Central memory CD8-positive, alpha-beta T cell (primary cell): ENCODE results near the gene ACOXL.
"Not testable (repeated sequence)": the region's sequence is repeated elsewhere in the genome, so short reads cannot be mapped to it uniquely, and the experiment has no call there.

Source experiments
- ATAC-seq: fragments of 150-1000 bp; cut with Tn5 transposase; replicated peaks from 2 replicates; pipeline ENCODE4 v1.10.0; 2022; ENCODE audit warnings: mild to moderate bottlenecking, moderate FRiP score, moderate number of reproducible peaks; ENCODE audit not compliant: poor library complexity, severe bottlenecking; ENCODE audit errors: extremely low read depth
- DNase-seq, 2 donors: peaks; one replicate each; pipeline ENCODE4 v3.0.0; 2021; ENCODE audit warnings: low spot score in 2 of 2
- H3K27ac Mint-ChIP-seq: one replicate; pipeline ENCODE4 v1.8.0; 2022; ENCODE audit warnings: low read depth, mild to moderate bottlenecking, moderate library complexity, mixed read lengths
- H3K27me3 Mint-ChIP-seq: one replicate; pipeline ENCODE4 v1.8.0; 2022; ENCODE audit warnings: mixed read lengths
- H3K36me3 Mint-ChIP-seq: one replicate; pipeline ENCODE4 v1.8.0; 2022; ENCODE audit warnings: mild to moderate bottlenecking, moderate library complexity, mixed read lengths; ENCODE audit not compliant: insufficient read depth
- H3K4me1 Mint-ChIP-seq: one replicate; pipeline ENCODE4 v1.8.0; 2022; ENCODE audit warnings: mixed read lengths
- H3K4me3 Mint-ChIP-seq: one replicate; pipeline ENCODE4 v1.8.0; 2022; ENCODE audit warnings: mild to moderate bottlenecking, moderate library complexity, mixed read lengths
- H3K9me3 Mint-ChIP-seq: one replicate; pipeline ENCODE4 v1.8.0; 2022; ENCODE audit warnings: mixed read lengths

Gene ACOXL

DNA sequence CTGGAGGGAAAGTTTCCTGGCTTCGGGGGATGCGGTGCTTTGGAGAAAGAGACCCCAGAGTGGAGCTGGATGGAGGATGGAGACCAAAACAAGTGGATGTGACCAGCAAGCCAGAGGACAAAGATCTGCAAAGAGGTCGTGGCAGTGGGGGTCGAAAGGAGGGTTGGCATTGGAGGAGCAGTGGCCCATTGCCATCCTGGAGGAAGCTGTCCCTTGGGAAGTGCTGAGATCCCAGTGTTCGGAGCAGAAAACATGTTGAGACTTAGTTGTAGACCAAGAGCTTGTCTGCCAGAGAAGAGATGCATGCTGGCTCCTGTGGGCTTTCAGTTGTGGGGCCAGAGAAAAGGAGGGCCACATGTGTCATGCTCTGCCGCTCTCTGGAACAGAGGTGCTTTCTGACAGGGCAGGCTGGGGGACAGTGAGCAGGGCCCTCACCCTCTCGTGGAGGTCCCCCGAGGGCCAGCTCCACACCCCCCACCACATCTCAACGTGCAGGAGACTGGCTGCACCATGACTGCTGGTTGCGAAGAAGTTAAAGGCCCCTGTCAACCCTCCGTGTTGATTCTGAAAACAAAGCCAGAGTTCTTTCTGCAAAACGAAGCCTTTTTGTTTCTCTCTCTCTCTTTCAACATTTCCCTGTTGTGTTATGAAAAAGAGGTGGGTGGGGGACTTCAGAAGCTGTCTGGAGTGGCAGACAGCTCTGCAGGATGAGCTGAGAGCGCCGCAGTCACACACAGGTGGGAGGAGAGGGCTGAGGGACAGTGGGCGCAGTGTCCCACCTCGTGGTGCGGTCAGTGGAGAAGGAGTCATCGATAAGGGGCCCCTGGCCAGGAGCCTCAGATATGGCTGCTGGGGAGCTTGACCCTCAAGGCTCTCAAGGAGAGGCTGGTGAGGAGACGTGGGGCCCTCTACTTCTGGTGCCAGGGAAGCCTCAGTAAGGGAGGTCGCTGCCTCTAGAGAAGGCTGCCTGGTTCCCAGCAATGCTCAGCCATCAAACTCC, 310.7 kb downstream of the ACOXL start:
- Mint-ChIP-seq H3K36me3 (no peaks in the 10 kb centered on the region), H3K9me3 (no peaks in the 10 kb centered on the region), H3K4me3 (no peak overlapping the region), H3K27ac (peak overlapping the region; percentile 54), H3K27me3 (peaks cover 37% of the 10 kb centered on the region), H3K4me1 (no peaks in the 10 kb centered on the region)
- no peak for ATAC-seq
- DNase-seq: no peak

DNA sequence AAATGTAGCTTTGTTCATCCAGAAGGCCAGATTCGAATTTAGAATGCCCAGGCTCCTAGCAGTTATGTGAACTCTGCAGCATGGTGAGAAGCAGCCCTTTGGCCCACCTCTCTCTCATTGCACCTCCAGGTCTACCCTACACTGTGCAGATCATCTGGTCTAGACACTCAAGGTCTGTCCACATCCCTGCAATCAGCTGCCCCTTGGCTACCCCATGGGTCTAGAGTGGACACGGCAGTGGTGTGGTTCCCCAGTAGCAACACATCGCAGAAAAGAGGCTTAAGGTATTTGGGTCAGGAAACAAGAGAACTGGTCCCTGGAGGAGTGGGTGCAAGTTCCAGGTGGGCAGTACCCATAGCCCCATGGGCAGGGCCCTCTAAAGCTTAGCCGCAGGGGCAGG, 311.7 kb downstream of the ACOXL start:
- H3K27me3 Mint-ChIP-seq: peaks cover 38% of the 10 kb centered on the region
- peaks cover 1% of the 10 kb centered on the region for H3K36me3 Mint-ChIP-seq
- DNase-seq (no peak), ATAC-seq (no peak)
- H3K9me3 Mint-ChIP-seq: no peaks in the 10 kb centered on the region
- no peak overlapping the region for H3K4me3 Mint-ChIP-seq
- H3K27ac Mint-ChIP-seq: no peak overlapping the region
- peaks cover 5% of the 10 kb centered on the region for H3K4me1 Mint-ChIP-seq

DNA sequence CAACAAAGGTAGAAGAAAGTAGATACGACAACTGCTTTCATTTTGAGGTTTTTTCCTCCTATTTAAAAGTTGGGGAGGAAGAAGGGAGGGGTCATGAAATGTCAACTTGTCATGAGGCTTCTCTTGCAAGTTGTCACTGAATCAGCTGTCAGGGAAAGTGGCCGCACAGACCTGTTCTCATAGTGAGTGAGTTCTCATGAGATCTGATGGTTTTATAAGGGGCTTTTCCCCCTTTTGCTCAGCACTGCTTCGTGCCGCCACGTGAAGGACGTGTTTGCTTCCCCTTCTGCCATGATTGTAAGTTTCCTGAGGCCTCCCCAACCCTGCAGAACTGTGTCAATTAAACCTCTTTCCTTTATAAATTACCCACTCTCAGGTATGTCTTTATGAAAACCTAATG, 312.9 kb downstream of the ACOXL start:
- H3K27me3 Mint-ChIP-seq: peaks cover 37% of the 10 kb centered on the region
- H3K36me3 Mint-ChIP-seq, H3K4me1 Mint-ChIP-seq, ATAC-seq, H3K4me3 Mint-ChIP-seq, H3K27ac Mint-ChIP-seq, H3K9me3 Mint-ChIP-seq, DNase-seq: not testable (repeated sequence)

- DNase-seq (no peak), ATAC-seq (no peak)
- Mint-ChIP-seq H3K36me3 (peaks cover 1% of the 10 kb centered on the region), H3K9me3 (no peaks in the 10 kb centered on the region), H3K4me3 (no peak overlapping the region), H3K27ac (no peak overlapping the region), H3K4me1 (peaks cover 15% of the 10 kb centered on the region), H3K27me3 (peaks cover 30% of the 10 kb centered on the region)
These were observed 313.5 kb downstream of the ACOXL start for GRCh38 chr2:111045771-111046444.

GRCh38 chr2:111046670-111047069, 314.3 kb downstream of the ACOXL start:
- Mint-ChIP-seq H3K4me3 (no peak overlapping the region), H3K36me3 (peaks cover 1% of the 10 kb centered on the region), H3K27me3 (peaks cover 25% of the 10 kb centered on the region), H3K9me3 (no peaks in the 10 kb centered on the region), H3K27ac (no peak overlapping the region), H3K4me1 (peaks cover 19% of the 10 kb centered on the region)
- no peak for ATAC-seq
- no peak for DNase-seq

GRCh38 chr2:111048856-111049768, 316.7 kb downstream of the ACOXL start:
- Mint-ChIP-seq H3K4me1 (peaks cover 19% of the 10 kb centered on the region), H3K9me3 (no peaks in the 10 kb centered on the region), H3K36me3 (peaks cover 1% of the 10 kb centered on the region), H3K4me3 (no peak overlapping the region), H3K27ac (no peak overlapping the region), H3K27me3 (peaks cover 29% of the 10 kb centered on the region)
- no peak for DNase-seq
- no peak for ATAC-seq

DNA sequence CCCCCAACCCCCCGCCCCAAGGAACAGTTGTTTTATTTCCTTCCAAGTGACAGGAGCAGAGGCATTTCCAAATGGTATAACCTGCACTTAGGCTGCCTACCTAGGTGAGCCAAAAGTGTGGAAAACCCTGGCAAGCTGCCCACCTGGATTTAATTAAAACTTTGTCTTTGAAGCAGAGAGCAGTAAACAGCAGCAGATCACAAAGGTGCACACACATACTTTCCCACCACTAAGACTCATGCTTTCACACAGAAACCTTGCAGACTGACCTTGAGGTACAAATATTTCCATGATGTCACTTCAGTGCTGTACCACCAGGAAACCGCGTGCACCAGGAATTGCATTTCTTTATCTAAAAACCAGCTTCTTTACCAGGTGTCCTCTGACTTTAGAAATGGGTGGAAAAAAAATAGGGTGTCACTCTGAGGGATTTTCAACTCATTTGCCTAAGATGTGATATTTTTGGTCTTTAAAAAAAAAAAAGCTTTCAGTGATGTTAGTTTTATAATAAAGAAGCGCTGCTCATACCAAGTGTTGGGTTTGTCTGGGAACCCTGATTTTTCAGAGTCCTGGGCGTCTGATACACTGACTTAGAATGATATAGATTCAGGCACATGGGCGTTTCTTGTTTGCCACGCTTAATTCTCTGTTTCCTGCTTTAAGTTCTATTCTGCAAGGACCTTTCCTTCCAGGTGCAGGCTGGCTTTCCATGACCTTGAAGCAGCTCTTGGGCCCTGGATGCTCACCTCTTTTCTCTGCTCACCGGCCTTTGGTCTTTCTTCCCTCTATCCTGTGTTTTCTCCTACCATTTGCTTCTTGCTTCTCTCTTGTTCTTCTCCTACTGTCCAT, 317.6 kb downstream of the ACOXL start:
- Mint-ChIP-seq H3K9me3 (no peaks in the 10 kb centered on the region), H3K27me3 (peaks cover 38% of the 10 kb centered on the region), H3K4me3 (peak overlapping the region; percentile 14), H3K36me3 (peaks cover 1% of the 10 kb centered on the region), H3K27ac (peak overlapping the region; percentile 54), H3K4me1 (peaks cover 20% of the 10 kb centered on the region)
- DNase-seq: no peak
- no peak for ATAC-seq

DNA sequence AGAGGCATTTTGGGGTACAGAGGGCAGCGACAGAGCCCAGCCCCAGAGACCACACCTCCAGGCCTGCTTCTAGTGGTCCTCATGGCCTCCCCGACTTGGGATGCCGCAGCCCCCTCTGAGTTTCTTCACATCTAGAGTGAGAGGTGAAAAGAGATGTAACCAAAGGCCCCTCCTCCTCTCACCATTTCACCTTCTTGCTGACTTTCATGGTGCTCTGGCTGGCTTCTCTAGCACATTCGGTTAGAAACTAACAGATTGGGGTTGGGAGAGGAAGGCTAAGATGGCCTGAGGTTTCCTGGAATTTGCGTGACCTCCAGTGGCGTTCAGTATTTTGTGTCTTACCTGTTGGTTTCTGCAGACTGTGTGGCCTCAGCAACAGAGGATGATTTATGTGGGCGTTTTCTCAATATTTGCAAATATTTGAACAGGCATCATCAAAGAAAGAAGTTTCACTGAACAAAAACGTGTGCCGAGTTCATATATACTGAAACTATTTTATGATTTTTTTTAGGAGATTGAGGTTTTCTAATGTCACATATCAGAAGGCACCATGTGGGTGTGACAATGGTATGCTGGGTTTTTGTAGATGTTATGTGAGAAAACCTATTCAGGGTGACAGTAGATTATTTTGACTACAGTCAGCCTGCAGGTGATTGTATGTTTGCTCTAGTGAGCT, 318.5 kb downstream of the ACOXL start:
- Mint-ChIP-seq H3K27me3 (peaks cover 46% of the 10 kb centered on the region), H3K36me3 (peaks cover 1% of the 10 kb centered on the region), H3K27ac (peak overlapping the region; percentile 54), H3K9me3 (no peaks in the 10 kb centered on the region), H3K4me3 (peak overlapping the region; percentile 14), H3K4me1 (peaks cover 26% of the 10 kb centered on the region)
- DNase-seq (no peak), ATAC-seq (peak; percentile 54)

DNA sequence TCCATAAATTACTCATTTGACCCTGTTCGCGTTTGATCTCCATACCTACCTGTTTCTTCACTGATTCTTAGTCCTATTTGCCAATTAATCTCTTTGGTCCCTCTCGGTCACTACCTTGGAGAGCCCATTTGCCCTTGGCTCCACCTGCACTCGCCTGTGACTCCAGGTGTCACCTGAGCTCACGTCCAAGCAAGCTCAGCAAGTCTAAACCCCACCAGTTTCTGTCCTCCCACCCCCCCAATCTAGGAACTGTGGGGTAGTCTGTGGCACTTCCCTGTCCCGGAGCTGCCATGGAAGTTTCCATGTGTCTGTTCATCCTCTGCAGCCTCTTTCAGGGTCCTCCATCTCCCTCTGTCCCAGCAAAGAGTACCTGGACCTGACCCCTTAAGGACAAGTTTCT, 320.2 kb downstream of the ACOXL start:
- H3K9me3 Mint-ChIP-seq: no peaks in the 10 kb centered on the region
- H3K4me1 Mint-ChIP-seq: peaks cover 26% of the 10 kb centered on the region

DNA sequence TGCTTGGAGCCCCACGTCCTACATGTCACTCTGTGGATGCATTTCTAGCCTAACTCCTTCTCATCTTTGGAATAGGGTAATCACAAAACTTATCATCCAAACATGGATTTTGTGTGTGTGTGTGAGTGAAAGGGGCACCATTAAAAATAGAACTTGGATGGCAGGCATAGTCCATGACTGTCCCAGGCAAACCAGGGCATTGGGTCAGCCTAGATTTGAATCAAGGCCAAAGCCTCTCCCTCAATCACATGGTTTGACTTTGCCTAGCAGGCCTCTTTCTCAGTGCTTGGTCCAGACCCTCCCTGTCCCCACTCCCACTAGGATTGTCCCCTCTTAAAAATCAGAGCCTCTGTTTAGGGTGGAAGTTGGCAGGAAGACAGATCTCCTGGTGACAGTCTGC, 320.9 kb downstream of the ACOXL start:
- DNase-seq: no peak
- peaks cover 52% of the 10 kb centered on the region for H3K27me3 Mint-ChIP-seq
- peaks cover 26% of the 10 kb centered on the region for H3K4me1 Mint-ChIP-seq
- no peak for ATAC-seq
- H3K9me3 Mint-ChIP-seq: no peaks in the 10 kb centered on the region
- no peak overlapping the region for H3K4me3 Mint-ChIP-seq
- no peak overlapping the region for H3K27ac Mint-ChIP-seq
- H3K36me3 Mint-ChIP-seq: peaks cover 1% of the 10 kb centered on the region

More for the DNA sequence above, 320.2 kb downstream of the ACOXL start:
- H3K36me3 Mint-ChIP-seq: peaks cover 1% of the 10 kb centered on the region
- no peak for DNase-seq
- no peak overlapping the region for H3K27ac Mint-ChIP-seq
- peaks cover 49% of the 10 kb centered on the region for H3K27me3 Mint-ChIP-seq
- no peak for ATAC-seq
- no peak overlapping the region for H3K4me3 Mint-ChIP-seq

- DNase-seq (no peak), ATAC-seq (no peak)
- Mint-ChIP-seq H3K9me3 (no peaks in the 10 kb centered on the region), H3K27me3 (peaks cover 47% of the 10 kb centered on the region), H3K4me1 (peaks cover 22% of the 10 kb centered on the region), H3K27ac (no peak overlapping the region), H3K4me3 (no peak overlapping the region), H3K36me3 (no peaks in the 10 kb centered on the region)
These were observed 321.6 kb downstream of the ACOXL start for GRCh38 chr2:111053825-111054515.
